ENCODE results near the gene TYRP1. TPM values are rescaled to one million over a fixed set of nuclear protein-coding genes. Genes with fewer than 3 reads are reported as not detected.

The TYRP1 gene
- total RNA-seq, 4 donors from 2014 or later = 0.27 TPM; not detected in 3

- no peaks in the 10 kb centered on the region for H3K27me3 ChIP-seq
- H3K4me3 ChIP-seq (replicated peaks in 1 of 3) = no peak overlapping the region
- H3K36me3 ChIP-seq = no peaks in the 10 kb centered on the region
- no peaks in the 10 kb centered on the region for H3K9me3 ChIP-seq
- no peak overlapping the region for H3K27ac ChIP-seq
- TF ChIP-seq CTCF (IDR thresholded peaks at IDR 0.05) (no peak), POLR2A (IDR thresholded peaks at IDR 0.05) (no peak)
- 88 to 90% methylated on average over 1 of the region's 1 CpG for WGBS, 2 donors
- no peaks in the 10 kb centered on the region for H3K4me1 ChIP-seq
- no peak for DNase-seq
- intact Hi-C loops (cut with DNase I) = no loop called here
These were observed 54.8 kb downstream of the TYRP1 start for GRCh38 chr9:12748016-12748415.

GRCh38 chr9:12748954-12749353, 55.8 kb downstream of the TYRP1 start:
- Histone ChIP-seq H3K4me3 (replicated peaks in 1 of 3) (no peak overlapping the region), H3K4me1 (no peaks in the 10 kb centered on the region), H3K9me3 (no peaks in the 10 kb centered on the region), H3K27ac (no peak overlapping the region), H3K36me3 (no peaks in the 10 kb centered on the region), H3K27me3 (no peaks in the 10 kb centered on the region)
- TF ChIP-seq CTCF (IDR thresholded peaks at IDR 0.05) = no peak
- no peak for TF ChIP-seq POLR2A (IDR thresholded peaks at IDR 0.05)
- DNase-seq = no peak
- intact Hi-C loops (cut with DNase I) = no loop called here

GRCh38 chr9:12753931-12754330, 60.7 kb downstream of the TYRP1 start:
- Histone ChIP-seq H3K4me3 (replicated peaks in 1 of 3) (no peak overlapping the region), H3K27ac (no peak overlapping the region), H3K9me3 (no peaks in the 10 kb centered on the region), H3K27me3 (no peaks in the 10 kb centered on the region), H3K4me1 (no peaks in the 10 kb centered on the region), H3K36me3 (no peaks in the 10 kb centered on the region)
- DNase-seq = no peak
- 75 to 91% methylated on average over 3 of the region's 3 CpGs for WGBS, 2 donors
- TF ChIP-seq CTCF (IDR thresholded peaks at IDR 0.05) (no peak), POLR2A (IDR thresholded peaks at IDR 0.05) (no peak)
- intact Hi-C loops (cut with DNase I) = no loop called here

- 38% methylated on average over 1 of the region's 1 CpG for WGBS, 2 donors
- no peak overlapping the region for H3K27ac ChIP-seq
- H3K9me3 ChIP-seq = no peaks in the 10 kb centered on the region
- peaks cover 0 to 4% of the 10 kb centered on the region in 2 donors for H3K4me1 ChIP-seq
- no peak overlapping the region for H3K4me3 ChIP-seq (replicated peaks in 1 of 3)
- H3K27me3 ChIP-seq = no peaks in the 10 kb centered on the region
- DNase-seq = no peak
- H3K36me3 ChIP-seq = no peaks in the 10 kb centered on the region
- intact Hi-C loops (cut with DNase I) = no loop called here
- TF ChIP-seq POLR2A (IDR thresholded peaks at IDR 0.05) (no peak), CTCF (IDR thresholded peaks at IDR 0.05) (no peak)
These were observed 66.6 kb downstream of the TYRP1 start for GRCh38 chr9:12759761-12760160.

Other genes starting within 250 kb of the TYRP1 start
- gene LURAP1L, start 81.6 kb downstream of the TYRP1 start, total RNA-seq = 1 to 10 TPM; 2.3 to 4.7 (median 3.2) TPM